Chondrocyte (in vitro differentiated cells): Measurements from ENCODE around the gene OXNAD1. TPM values are rescaled to one million over a fixed set of nuclear protein-coding genes. Genes with fewer than 3 reads are reported as not detected.

Experiments
- DNase-seq: peaks from one replicate; pipeline ENCODE4 v3.0.0; 2021; ENCODE audit warnings: mixed read lengths, low spot score
- H3K27ac Mint-ChIP-seq: one replicate; pipeline ENCODE4 v1.8.0; 2021; ENCODE audit warnings: mild to moderate bottlenecking, moderate library complexity, mixed read lengths; ENCODE audit not compliant: unreplicated experiment
- H3K27me3 Mint-ChIP-seq: 2 replicates; pipeline ENCODE4 v1.8.0; 2021; ENCODE audit warnings: low read depth, mixed read lengths
- H3K36me3 Mint-ChIP-seq: 2 replicates; pipeline ENCODE4 v1.8.0; 2021; ENCODE audit warnings: low read depth, mixed read lengths
- H3K4me1 Mint-ChIP-seq: 2 replicates; pipeline ENCODE4 v1.8.0; 2021; ENCODE audit warnings: low read depth, mild to moderate bottlenecking, mixed read lengths
- H3K4me3 Mint-ChIP-seq: one replicate; pipeline ENCODE4 v1.8.0; 2021; ENCODE audit warnings: mild to moderate bottlenecking, moderate library complexity, mixed read lengths; ENCODE audit not compliant: unreplicated experiment
- H3K9me3 Mint-ChIP-seq: 2 replicates; pipeline ENCODE4 v1.8.0; 2021; ENCODE audit warnings: low read depth, mixed read lengths
- total RNA-seq: library from RNA; stranded (reverse); gene quantifications from 3 replicates; pipeline ENCODE4 v1.2.1, GENCODE V29; 2021
- TF ChIP-seq, protein P1 (sequence below): fragments of 200-600 bp; sonication (generic); IDR thresholded peaks from 2 replicates; pipeline ENCODE4 v1.5.0; 2021; ENCODE audit warnings: antibody characterized with exemption, mild to moderate bottlenecking, moderate library complexity

Gene OXNAD1
- total RNA-seq, 1 donor from 2014 or later, result 6.7 TPM

DNA sequence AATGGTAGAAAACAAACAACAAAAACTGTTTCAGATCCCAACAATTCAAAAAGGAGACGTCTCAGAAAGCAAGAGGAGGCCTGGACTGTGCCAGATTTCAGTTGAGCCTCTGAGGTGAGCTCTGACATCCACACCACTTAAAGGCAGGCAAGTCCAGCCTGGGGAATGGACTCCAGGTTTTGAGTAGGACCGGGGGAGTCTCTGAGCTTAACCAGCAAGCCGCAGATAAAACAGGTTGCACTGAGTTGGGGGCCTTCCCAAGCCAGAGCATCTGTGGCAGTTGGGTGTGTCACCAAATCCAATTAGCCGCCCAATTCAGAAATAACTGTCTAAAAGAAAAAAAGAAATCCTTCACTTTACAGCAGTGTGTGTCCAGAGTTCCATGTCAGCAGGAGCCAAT lies 54.7 kb downstream of the OXNAD1 start:
- H3K27me3 Mint-ChIP-seq, result no peaks in the 10 kb centered on the region
- no peaks in the 10 kb centered on the region for H3K9me3 Mint-ChIP-seq
- H3K4me3 Mint-ChIP-seq, result no peak overlapping the region

DNA sequence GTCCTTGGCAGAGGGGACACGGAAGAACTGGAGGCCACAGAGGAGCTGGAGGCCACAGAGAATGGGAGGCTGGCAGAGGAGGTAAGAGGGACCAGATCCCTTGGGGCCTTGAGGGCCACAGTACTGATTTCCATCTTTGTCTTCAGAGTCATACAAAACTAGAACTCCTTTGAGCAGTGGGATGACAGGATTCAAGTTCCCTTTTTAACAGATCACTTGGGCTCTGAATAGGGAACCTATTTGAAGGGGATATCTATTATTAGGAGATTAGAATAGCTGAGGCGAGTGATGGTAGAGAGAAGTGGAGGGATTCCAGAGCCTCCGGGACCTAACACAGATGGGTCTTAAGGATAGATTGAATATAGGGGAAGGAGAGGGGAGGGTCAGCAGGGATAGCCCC lies 55.7 kb downstream of the OXNAD1 start:
- Mint-ChIP-seq H3K4me1 (no peaks in the 10 kb centered on the region), H3K4me3 (no peak overlapping the region), H3K27me3 (no peaks in the 10 kb centered on the region), H3K9me3 (no peaks in the 10 kb centered on the region), H3K36me3 (peaks cover 35% of the 10 kb centered on the region), H3K27ac (no peak overlapping the region)
- no peak for DNase-seq
- TF ChIP-seq, protein P1, sequence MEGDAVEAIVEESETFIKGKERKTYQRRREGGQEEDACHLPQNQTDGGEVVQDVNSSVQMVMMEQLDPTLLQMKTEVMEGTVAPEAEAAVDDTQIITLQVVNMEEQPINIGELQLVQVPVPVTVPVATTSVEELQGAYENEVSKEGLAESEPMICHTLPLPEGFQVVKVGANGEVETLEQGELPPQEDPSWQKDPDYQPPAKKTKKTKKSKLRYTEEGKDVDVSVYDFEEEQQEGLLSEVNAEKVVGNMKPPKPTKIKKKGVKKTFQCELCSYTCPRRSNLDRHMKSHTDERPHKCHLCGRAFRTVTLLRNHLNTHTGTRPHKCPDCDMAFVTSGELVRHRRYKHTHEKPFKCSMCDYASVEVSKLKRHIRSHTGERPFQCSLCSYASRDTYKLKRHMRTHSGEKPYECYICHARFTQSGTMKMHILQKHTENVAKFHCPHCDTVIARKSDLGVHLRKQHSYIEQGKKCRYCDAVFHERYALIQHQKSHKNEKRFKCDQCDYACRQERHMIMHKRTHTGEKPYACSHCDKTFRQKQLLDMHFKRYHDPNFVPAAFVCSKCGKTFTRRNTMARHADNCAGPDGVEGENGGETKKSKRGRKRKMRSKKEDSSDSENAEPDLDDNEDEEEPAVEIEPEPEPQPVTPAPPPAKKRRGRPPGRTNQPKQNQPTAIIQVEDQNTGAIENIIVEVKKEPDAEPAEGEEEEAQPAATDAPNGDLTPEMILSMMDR, result no peak

More for the DNA sequence above, 54.7 kb downstream of the OXNAD1 start:
- peaks cover 39% of the 10 kb centered on the region for H3K36me3 Mint-ChIP-seq
- TF ChIP-seq, protein P1, result no peak
- no peak overlapping the region for H3K27ac Mint-ChIP-seq
- DNase-seq, result no peak
- no peaks in the 10 kb centered on the region for H3K4me1 Mint-ChIP-seq

DNA sequence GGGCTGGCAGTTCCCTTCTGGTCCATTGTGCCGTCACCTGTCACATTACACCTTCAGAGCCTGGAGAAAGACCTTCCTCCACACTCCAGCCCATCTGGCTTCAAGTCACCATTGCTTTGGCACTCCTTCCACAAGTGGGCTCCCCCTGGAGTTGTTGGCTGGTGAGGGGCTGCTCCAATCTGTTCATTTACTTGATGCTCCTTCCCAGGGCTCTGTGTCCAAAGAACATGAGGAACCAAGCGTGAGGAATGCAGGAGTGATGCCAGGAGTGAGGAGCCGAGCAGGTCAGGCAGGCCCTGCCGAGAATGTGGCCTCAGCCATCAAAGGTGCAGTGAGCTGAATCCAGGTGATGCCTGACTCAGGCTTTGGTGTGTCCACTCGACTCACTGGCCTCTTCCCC lies 57.2 kb downstream of the OXNAD1 start:
- no peak for DNase-seq
- Mint-ChIP-seq H3K9me3 (no peaks in the 10 kb centered on the region), H3K4me3 (no peak overlapping the region), H3K36me3 (peaks cover 26% of the 10 kb centered on the region), H3K27ac (no peak overlapping the region), H3K27me3 (no peaks in the 10 kb centered on the region), H3K4me1 (no peaks in the 10 kb centered on the region)
- TF ChIP-seq, protein P1, result no peak

DNA sequence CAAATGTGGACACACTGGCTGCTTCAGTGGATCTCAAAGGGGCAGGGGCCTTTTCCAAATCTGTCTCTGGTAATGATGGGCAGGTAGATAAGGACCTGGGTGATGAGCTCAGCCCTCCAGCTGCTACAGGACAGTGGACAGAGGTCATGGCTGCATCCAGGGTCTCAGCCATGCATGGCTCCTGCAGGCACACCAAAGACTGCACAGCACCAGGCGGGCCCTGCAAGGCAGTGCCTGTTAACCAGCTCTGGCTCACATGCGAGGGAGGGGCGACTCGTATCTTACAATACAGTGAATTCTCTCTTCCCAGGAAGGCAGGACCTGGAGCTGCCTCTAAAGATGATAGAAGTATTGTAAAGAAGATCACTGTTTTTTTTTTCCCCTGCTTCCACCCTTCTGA lies 58.7 kb downstream of the OXNAD1 start:
- Mint-ChIP-seq H3K9me3 (no peaks in the 10 kb centered on the region), H3K27ac (no peak overlapping the region), H3K4me1 (no peaks in the 10 kb centered on the region), H3K27me3 (no peaks in the 10 kb centered on the region), H3K4me3 (no peak overlapping the region), H3K36me3 (peaks cover 21% of the 10 kb centered on the region)
- no peak for DNase-seq
- TF ChIP-seq, protein P1, result no peak

DNA sequence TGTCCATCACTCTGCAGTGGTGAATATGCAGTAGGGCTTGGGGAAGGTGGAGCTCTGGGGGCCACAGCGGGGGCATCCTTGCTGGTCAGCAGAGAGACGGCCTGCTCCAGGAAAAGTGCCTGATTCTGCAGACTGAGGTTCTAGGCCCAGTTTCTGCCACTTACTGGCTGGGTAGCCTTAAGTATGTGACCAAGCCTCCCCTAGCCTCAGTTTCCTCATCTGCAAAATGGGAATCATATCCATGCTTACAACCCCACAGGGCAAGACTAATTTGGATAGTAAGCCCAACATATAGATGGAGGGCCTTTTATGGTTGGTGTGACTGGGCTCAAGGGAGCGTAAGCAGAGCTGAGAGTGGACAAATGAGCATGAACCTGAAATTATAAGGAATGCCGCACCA lies 60.8 kb downstream of the OXNAD1 start:
- H3K4me3 Mint-ChIP-seq, result no peak overlapping the region
- H3K27me3 Mint-ChIP-seq, result no peaks in the 10 kb centered on the region
- H3K9me3 Mint-ChIP-seq, result no peaks in the 10 kb centered on the region
- H3K27ac Mint-ChIP-seq, result no peak overlapping the region
- TF ChIP-seq, protein P1, result no peak
- no peaks in the 10 kb centered on the region for H3K4me1 Mint-ChIP-seq
- peaks cover 18% of the 10 kb centered on the region for H3K36me3 Mint-ChIP-seq
- no peak for DNase-seq
